NCI-H2171 (cell line): ENCODE results near the gene SERPINA9.
"Not testable (repeated sequence)": the region's sequence is repeated elsewhere in the genome, so short reads cannot be mapped to it uniquely, and the experiment has no call there.

Source experiments
- DNase-seq: peaks from one replicate; lab custom pipeline; 2025; lab: John Stamatoyannopoulos, UW

Gene SERPINA9

GRCh38 chr14:94485944-94486841 lies 10.2 kb upstream of the SERPINA9 start:
- peak; percentile 78 for DNase-seq

- no peak for DNase-seq
Observed at GRCh38 chr14:94484481-94484880, 8.5 kb upstream of the SERPINA9 start.

- DNase-seq, result no peak
Observed at GRCh38 chr14:94483729-94484275, 7.8 kb upstream of the SERPINA9 start.

GRCh38 chr14:94483071-94483451 lies 7.1 kb upstream of the SERPINA9 start:
- no peak for DNase-seq

- not testable (repeated sequence) for DNase-seq
Observed at GRCh38 chr14:94482132-94483070, 6.4 kb upstream of the SERPINA9 start.

GRCh38 chr14:94481468-94482131 lies 5.6 kb upstream of the SERPINA9 start:
- no peak for DNase-seq

- DNase-seq, result no peak
Observed at GRCh38 chr14:94480809-94481208, 4.8 kb upstream of the SERPINA9 start.

GRCh38 chr14:94478420-94478819 lies 2.4 kb upstream of the SERPINA9 start:
- no peak for DNase-seq

GRCh38 chr14:94474581-94475031 lies 1.4 kb downstream of the SERPINA9 start:
- DNase-seq, result no peak

GRCh38 chr14:94473666-94474410 lies 2.2 kb downstream of the SERPINA9 start:
- no peak for DNase-seq

- no peak for DNase-seq
Observed at GRCh38 chr14:94472842-94473241, 3.2 kb downstream of the SERPINA9 start.

- DNase-seq, result no peak
Observed at GRCh38 chr14:94471045-94471444, 5.0 kb downstream of the SERPINA9 start.

- DNase-seq, result no peak
Observed at GRCh38 chr14:94470311-94470710, 5.7 kb downstream of the SERPINA9 start.

GRCh38 chr14:94469261-94469660 lies 6.7 kb downstream of the SERPINA9 start:
- DNase-seq, result no peak

GRCh38 chr14:94467728-94468520 lies 8.1 kb downstream of the SERPINA9 start:
- DNase-seq, result no peak

- DNase-seq, result no peak
Observed at GRCh38 chr14:94466706-94467370, 9.2 kb downstream of the SERPINA9 start.

- no peak for DNase-seq
Observed at GRCh38 chr14:94465042-94465441, 11.0 kb downstream of the SERPINA9 start.

GRCh38 chr14:94464290-94464689 lies 11.7 kb downstream of the SERPINA9 start:
- no peak for DNase-seq

GRCh38 chr14:94462763-94463572 lies 13.0 kb downstream of the SERPINA9 start:
- no peak for DNase-seq
